ENCODE measurements around the gene MKNK1.

The MKNK1 gene

DNA sequence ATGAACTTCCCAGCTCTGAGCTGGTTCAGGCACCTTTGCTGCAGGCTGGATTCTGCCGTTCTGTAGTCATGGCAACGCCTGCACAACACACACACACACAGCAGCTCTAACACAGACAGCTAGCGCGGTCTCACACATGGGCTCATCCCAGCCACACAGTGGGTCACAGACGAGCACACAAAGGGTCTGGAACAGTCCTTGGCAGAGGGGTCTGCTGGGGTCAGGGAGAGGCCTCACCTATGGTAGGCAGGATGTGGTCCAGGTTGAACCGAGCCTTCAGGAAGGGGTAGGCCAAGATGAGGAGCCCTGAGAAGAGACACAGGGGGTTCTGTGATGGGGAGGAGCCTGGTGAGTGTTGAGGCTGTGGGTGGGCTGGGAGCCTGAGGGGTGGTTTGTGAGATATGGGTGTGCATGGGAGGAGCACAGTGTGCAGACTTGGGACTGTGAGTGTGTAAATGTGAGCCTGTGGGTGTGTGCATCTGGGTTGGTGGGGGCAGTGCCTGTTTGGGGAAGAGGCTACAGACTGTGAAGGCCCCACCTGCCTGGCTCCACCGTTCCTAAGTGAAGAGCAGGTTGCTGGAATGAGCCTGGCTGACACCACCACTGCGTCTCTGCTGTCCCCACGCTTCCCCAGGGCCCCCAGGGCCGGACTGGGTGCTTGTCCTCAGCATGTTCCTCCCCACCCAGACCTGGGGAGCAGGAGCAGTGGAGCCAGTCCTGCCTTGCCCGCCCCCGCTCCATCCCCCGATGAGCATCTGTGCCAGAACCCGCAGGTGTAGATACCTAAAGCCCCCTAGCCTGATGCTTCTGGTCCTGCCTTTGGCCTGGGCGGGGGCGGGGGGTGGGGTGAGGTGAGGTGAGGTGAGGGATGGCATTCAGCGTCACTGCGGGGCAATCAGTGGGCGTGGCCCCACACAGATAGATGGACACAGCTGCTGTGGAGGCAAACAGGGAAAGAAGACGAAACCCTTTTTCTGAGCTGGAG, 54.1 kb downstream of the MKNK1 start:
- no peak overlapping the region for H3K27ac ChIP-seq (ENCODE audit: low read depth, low read length)
- H3K4me1 ChIP-seq (ENCODE audit: control insufficient read depth, insufficient read depth, low read length), result no peaks in the 10 kb centered on the region
- H3K36me3 ChIP-seq (ENCODE audit: control insufficient read depth, insufficient read depth, low read length), result no peaks in the 10 kb centered on the region
- no peak overlapping the region for H3K4me3 ChIP-seq (ENCODE audit: low read length)
- no peaks in the 10 kb centered on the region for H3K27me3 ChIP-seq (ENCODE audit: control insufficient read depth, insufficient read depth, low read length)
- no peak overlapping the region for H3K9ac ChIP-seq (ENCODE audit: low read length)

DNA sequence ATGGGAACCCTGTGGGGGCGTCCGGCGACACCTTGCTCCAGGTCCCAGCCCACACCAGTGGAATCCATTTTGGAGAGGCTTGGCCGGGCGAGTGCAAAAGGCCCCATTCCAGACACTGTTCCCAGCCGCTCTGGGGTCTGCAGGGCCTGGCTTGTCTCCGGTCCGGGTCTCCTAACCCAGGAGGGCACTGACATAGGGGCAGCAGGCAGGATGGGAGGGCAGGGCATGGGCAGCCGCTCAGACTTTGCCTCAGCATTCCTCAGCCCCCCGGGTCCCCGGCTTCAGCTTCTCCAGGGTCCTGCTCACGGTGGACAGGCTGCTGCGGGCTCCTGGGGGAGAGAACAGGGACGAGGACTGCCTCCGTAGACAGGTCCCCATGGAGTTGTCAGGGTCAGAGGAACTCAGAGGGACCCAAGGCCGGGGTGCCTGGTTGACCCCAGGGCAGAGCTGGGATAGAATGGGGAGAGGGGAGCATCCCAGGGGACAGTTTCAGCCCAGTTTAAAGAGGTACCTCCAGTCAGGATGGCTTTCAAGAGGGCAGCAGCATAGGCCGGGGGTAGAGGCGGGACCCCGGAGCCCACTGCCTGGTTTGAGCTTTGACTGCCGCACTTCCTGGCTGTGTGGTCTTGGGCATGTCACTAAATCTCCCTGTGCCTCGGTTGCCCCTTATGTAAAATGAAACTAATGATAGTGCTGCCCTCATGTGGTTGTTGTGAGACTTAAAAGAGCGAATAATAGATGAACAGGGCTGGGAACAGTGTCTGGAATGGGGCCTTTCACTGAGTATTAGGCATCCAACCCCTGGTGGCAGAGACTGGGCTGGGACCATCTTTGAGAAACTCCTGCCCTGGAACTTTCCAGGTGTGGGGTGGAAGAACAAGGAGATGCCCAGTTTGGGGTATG, 56.3 kb downstream of the MKNK1 start:
- H3K36me3 ChIP-seq (ENCODE audit: control insufficient read depth, insufficient read depth, low read length), result no peaks in the 10 kb centered on the region
- H3K4me1 ChIP-seq (ENCODE audit: control insufficient read depth, insufficient read depth, low read length), result no peaks in the 10 kb centered on the region
- no peak overlapping the region for H3K4me3 ChIP-seq (ENCODE audit: low read length)
- no peak overlapping the region for H3K9ac ChIP-seq (ENCODE audit: low read length)
- H3K27me3 ChIP-seq (ENCODE audit: control insufficient read depth, insufficient read depth, low read length), result peaks cover 15% of the 10 kb centered on the region
- no peak overlapping the region for H3K27ac ChIP-seq (ENCODE audit: low read depth, low read length)

DNA sequence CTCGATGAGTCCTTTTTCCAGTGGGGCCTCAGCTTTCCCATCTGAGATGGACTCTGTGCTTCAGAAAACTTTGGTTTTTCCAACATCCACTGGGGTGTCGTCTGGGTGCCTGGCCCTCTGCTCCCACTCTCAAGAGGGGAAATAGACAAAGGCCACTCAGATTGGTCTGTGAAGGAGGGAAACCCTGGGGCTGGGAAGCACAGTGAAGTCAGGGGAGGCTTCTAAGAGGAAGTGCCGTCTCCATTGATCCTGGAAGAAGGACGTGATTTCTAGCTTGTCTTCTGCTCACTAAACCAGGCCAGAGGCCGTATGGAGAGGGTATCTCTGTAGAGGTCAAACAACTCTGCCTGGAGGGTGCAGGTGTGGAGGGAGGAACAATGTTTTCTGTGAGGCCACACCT, 57.9 kb downstream of the MKNK1 start:
- H3K9ac ChIP-seq (ENCODE audit: low read length), result no peak overlapping the region
- H3K27ac ChIP-seq (ENCODE audit: low read depth, low read length), result no peak overlapping the region
- no peaks in the 10 kb centered on the region for H3K36me3 ChIP-seq (ENCODE audit: control insufficient read depth, insufficient read depth, low read length)
- H3K27me3 ChIP-seq (ENCODE audit: control insufficient read depth, insufficient read depth, low read length), result peaks cover 15% of the 10 kb centered on the region
- H3K4me3 ChIP-seq (ENCODE audit: low read length), result no peak overlapping the region
- H3K4me1 ChIP-seq (ENCODE audit: control insufficient read depth, insufficient read depth, low read length), result no peaks in the 10 kb centered on the region

DNA sequence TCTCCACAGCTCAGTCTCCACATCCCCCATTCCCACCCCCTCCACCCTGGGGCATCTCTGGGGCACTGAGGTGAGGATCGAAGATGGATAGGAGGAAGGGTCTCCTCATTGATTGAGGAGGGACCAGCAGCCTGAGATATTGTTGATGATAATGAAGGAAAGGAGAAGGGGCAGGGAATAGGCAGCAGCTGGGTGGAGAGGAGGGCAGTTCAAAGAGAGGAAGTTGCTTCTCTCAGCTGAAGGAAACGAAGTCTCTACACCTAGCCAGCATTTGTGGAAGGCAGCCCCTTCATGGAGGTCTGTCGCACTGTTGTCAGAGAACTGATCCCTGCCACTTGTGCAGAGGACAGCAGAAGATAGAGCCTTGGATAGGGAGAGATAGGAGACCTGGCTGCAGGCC, 58.3 kb downstream of the MKNK1 start:
- no peaks in the 10 kb centered on the region for H3K4me1 ChIP-seq (ENCODE audit: control insufficient read depth, insufficient read depth, low read length)
- H3K9ac ChIP-seq (ENCODE audit: low read length), result no peak overlapping the region
- H3K27me3 ChIP-seq (ENCODE audit: control insufficient read depth, insufficient read depth, low read length), result peaks cover 15% of the 10 kb centered on the region
- H3K27ac ChIP-seq (ENCODE audit: low read depth, low read length), result no peak overlapping the region
- H3K36me3 ChIP-seq (ENCODE audit: control insufficient read depth, insufficient read depth, low read length), result no peaks in the 10 kb centered on the region
- H3K4me3 ChIP-seq (ENCODE audit: low read length), result no peak overlapping the region

DNA sequence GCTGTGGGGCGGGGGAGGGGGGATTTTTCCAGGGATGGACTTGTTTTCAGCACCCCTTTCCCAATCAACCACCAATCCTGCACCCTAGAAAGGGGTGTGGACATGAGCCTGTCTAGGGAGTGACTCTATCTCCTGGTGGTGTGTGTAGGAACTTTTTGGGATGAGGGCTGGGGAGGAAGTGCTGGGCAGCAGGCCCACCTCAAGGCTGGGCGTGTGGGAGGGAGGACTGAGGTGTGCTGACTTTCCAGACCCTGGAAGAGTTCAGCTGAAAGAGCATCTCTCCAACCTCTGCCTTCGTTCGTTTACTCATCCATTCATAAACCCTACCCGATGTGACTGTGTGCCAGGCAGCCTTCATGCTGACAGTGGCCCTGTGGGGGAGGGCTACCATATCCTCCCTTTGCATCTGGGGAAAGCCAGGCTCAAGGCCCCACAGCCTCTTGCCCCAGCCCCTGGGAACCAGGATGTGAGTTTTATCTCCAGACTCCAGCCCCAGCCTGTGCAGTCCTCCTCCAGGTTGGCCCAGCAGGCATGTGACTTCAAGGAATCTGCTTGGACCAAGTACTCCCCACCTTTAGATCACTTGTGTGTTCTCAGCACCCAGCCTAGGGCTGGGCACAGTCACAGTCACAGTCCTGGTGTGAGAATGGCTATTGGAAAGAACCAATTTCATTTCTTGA, 59.4 kb downstream of the MKNK1 start:
- H3K4me3 ChIP-seq (ENCODE audit: low read length), result no peak overlapping the region
- no peak overlapping the region for H3K27ac ChIP-seq (ENCODE audit: low read depth, low read length)
- H3K27me3 ChIP-seq (ENCODE audit: control insufficient read depth, insufficient read depth, low read length), result peaks cover 15% of the 10 kb centered on the region
- no peak overlapping the region for H3K9ac ChIP-seq (ENCODE audit: low read length)
- no peaks in the 10 kb centered on the region for H3K4me1 ChIP-seq (ENCODE audit: control insufficient read depth, insufficient read depth, low read length)
- no peaks in the 10 kb centered on the region for H3K36me3 ChIP-seq (ENCODE audit: control insufficient read depth, insufficient read depth, low read length)

DNA sequence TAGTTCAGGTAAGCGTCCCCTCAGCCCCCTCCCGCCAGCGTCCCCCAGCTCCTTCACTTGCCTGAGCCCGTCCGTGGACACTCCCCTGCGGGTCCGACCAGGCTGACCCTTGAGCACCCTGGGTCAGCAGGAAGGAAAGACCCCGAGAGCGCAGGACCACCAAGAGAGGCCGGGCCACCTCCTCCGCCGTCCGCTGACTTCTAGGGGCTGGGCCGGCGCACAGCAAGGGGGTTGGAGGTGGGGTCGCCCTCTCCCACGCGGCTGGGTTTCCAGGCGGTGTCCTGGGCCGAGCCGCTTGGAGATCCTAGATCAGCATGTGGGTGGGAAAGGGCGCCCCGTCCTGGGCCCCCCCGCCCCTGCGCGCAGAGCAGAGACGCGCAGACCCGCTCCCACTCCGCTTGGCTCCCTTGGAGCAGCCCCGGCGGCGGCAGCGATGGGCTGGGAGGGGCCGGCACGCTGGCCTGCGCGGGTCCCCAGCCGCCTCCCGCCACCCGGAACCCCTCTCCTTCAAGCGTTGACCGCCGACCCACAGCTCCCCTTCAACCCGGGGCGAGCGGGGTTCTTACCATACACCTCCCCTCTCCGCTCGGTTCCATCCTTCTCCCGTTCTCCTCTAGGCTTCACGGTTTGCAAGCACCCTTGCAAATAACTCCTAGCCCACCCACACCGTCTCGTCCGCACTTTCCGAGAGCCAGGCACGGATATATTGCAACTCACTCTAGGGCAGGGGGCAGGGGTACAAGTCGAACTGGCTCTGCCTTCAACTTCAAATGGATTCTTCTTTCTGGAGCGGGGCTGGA, 60.1 kb downstream of the MKNK1 start:
- Histone ChIP-seq H3K9ac (ENCODE audit: low read length) (no peak overlapping the region), H3K36me3 (ENCODE audit: control insufficient read depth, insufficient read depth, low read length) (no peaks in the 10 kb centered on the region), H3K4me3 (ENCODE audit: low read length) (no peak overlapping the region), H3K27ac (ENCODE audit: low read depth, low read length) (no peak overlapping the region), H3K27me3 (ENCODE audit: control insufficient read depth, insufficient read depth, low read length) (peaks cover 15% of the 10 kb centered on the region), H3K4me1 (ENCODE audit: control insufficient read depth, insufficient read depth, low read length) (no peaks in the 10 kb centered on the region)

DNA sequence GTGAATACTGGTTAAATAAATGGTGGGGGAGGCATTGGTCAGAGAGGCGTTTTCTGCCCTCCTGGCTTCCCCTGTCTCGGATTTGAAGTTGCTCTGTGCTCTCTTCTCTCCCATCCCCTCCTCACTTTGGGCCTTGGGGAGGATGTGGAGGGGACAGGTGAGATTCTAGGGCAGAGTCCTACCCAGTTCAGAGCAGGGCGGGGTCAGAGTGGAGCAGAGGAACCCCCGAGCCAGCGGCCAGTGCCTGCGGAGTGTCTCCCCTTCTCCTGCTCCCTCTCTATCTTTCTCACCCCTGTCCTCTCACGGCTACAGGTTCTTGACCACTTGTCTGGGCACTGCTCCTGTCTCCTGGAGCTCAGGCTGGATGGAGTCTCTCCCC, 60.7 kb downstream of the MKNK1 start:
- no peaks in the 10 kb centered on the region for H3K36me3 ChIP-seq (ENCODE audit: control insufficient read depth, insufficient read depth, low read length)
- no peak overlapping the region for H3K4me3 ChIP-seq (ENCODE audit: low read length)
- H3K27me3 ChIP-seq (ENCODE audit: control insufficient read depth, insufficient read depth, low read length), result peaks cover 15% of the 10 kb centered on the region

DNA sequence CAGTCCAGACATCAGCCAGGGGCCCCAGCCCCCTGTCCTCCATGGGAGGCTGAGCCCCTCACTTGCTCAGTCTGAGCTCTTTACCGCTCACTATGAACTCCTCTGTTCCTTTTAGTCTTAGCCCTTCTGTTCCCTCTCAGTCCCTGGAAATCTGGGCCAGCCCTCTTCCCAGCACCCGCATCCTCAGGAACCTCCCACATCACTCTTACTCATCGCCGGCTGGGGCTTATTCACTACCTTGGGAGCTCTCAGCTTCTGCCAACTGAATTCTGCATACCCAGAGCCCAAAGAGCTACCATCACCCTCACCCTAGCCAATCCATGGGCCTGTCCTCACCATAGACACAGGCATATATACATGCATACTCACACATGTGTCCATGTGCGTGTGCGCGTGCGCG, 64.1 kb downstream of the MKNK1 start:
- peaks cover 15% of the 10 kb centered on the region for H3K27me3 ChIP-seq (ENCODE audit: control insufficient read depth, insufficient read depth, low read length)
- H3K36me3 ChIP-seq (ENCODE audit: control insufficient read depth, insufficient read depth, low read length), result no peaks in the 10 kb centered on the region
- H3K4me3 ChIP-seq (ENCODE audit: low read length), result no peak overlapping the region
- no peaks in the 10 kb centered on the region for H3K4me1 ChIP-seq (ENCODE audit: control insufficient read depth, insufficient read depth, low read length)
- no peak overlapping the region for H3K27ac ChIP-seq (ENCODE audit: low read depth, low read length)
- no peak overlapping the region for H3K9ac ChIP-seq (ENCODE audit: low read length)

More for the DNA sequence above, 60.7 kb downstream of the MKNK1 start:
- H3K9ac ChIP-seq (ENCODE audit: low read length), result no peak overlapping the region
- no peaks in the 10 kb centered on the region for H3K4me1 ChIP-seq (ENCODE audit: control insufficient read depth, insufficient read depth, low read length)
- no peak overlapping the region for H3K27ac ChIP-seq (ENCODE audit: low read depth, low read length)

DNA sequence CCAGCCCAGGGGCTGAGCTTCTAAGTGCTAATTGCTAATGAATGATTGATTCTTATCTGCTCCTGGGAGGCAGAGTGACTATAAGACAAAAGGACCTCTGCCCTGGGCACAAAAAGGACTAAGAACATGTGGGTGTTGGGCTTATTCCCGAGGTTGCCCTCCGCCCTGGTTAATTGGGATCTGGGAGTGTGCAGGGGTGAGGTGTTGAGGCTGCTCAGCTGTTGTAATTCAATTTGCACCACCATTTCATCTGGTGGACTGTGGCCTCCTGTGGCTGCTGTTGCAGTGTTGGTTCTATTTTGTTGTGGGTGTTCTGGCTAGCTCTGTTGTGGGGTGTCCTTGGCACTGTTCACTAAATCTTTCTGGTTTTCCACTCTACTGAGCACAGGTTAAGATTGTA, 65.9 kb downstream of the MKNK1 start:
- Histone ChIP-seq H3K4me1 (ENCODE audit: control insufficient read depth, insufficient read depth, low read length) (peaks cover 3% of the 10 kb centered on the region), H3K36me3 (ENCODE audit: control insufficient read depth, insufficient read depth, low read length) (no peaks in the 10 kb centered on the region), H3K4me3 (ENCODE audit: low read length) (no peak overlapping the region), H3K27me3 (ENCODE audit: control insufficient read depth, insufficient read depth, low read length) (peaks cover under 1% of the 10 kb centered on the region), H3K27ac (ENCODE audit: low read depth, low read length) (no peak overlapping the region), H3K9ac (ENCODE audit: low read length) (no peak overlapping the region)

DNA sequence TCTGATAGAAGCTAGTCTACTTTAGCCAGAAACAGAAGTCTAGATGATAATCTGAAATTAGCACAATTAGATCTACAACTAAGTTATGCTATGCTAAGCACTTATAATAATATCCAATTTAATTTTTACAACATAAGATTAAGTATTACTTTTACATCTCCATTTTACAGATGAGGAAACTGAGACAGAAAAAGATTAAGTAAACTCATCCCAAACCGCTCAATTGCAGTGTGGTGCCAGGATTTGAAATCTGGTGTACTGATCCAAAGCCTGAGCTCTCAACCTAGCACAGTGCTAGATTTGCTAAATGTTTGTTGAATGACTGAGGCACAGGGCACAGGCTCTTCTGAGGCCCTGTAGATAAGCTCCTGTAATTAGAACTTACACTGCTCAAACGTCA, 66.4 kb downstream of the MKNK1 start:
- H3K4me3 ChIP-seq (ENCODE audit: low read length), result no peak overlapping the region
- H3K4me1 ChIP-seq (ENCODE audit: control insufficient read depth, insufficient read depth, low read length), result peaks cover 3% of the 10 kb centered on the region
- no peaks in the 10 kb centered on the region for H3K36me3 ChIP-seq (ENCODE audit: control insufficient read depth, insufficient read depth, low read length)
- H3K27ac ChIP-seq (ENCODE audit: low read depth, low read length), result no peak overlapping the region
- no peaks in the 10 kb centered on the region for H3K27me3 ChIP-seq (ENCODE audit: control insufficient read depth, insufficient read depth, low read length)
- no peak overlapping the region for H3K9ac ChIP-seq (ENCODE audit: low read length)

DNA sequence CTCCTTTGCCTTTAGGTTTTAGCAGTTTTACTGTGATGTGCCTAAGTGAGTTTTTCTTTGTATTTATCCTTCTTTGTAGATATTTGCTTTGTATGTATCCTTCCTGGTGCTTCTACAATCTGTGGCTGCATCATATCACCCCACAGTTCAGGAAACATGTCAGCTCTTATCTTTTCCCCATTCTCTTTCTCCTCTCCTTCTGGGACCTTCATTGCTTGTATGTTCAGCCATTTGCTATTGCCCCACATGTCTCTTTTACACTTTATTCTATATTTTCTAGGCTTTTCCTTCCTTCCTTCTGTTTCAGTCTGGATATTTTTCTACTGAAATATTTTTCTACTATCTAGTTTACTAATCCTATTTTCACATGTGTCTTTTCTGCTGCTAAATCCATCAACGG, 67.5 kb downstream of the MKNK1 start:
- H3K4me1 ChIP-seq (ENCODE audit: control insufficient read depth, insufficient read depth, low read length), result peaks cover 3% of the 10 kb centered on the region
- no peak overlapping the region for H3K9ac ChIP-seq (ENCODE audit: low read length)
- H3K27me3 ChIP-seq (ENCODE audit: control insufficient read depth, insufficient read depth, low read length), result no peaks in the 10 kb centered on the region

More for the DNA sequence above, 67.5 kb downstream of the MKNK1 start:
- no peak overlapping the region for H3K4me3 ChIP-seq (ENCODE audit: low read length)
- no peaks in the 10 kb centered on the region for H3K36me3 ChIP-seq (ENCODE audit: control insufficient read depth, insufficient read depth, low read length)
- no peak overlapping the region for H3K27ac ChIP-seq (ENCODE audit: low read depth, low read length)
